DND-41 (cell line): ENCODE results near the gene MX1.

Source experiments
- EZH2 ChIP-seq: IDR thresholded peaks from 3 replicates; pipeline ENCODE4 v1.6.1; 2012; ENCODE audit warnings: borderline replicate concordance, low read depth, mild to moderate bottlenecking, moderate library complexity, low read length, inconsistent platforms; ENCODE audit not compliant: severe bottlenecking
- TF ChIP-seq, protein P1 (sequence below): IDR thresholded peaks from 2 replicates; pipeline ENCODE4 v1.5.1; 2012; ENCODE audit warnings: borderline replicate concordance, low read length, moderate library complexity, mild to moderate bottlenecking; ENCODE audit not compliant: poor library complexity, severe bottlenecking; ENCODE audit errors: extremely low read depth

DNA sequence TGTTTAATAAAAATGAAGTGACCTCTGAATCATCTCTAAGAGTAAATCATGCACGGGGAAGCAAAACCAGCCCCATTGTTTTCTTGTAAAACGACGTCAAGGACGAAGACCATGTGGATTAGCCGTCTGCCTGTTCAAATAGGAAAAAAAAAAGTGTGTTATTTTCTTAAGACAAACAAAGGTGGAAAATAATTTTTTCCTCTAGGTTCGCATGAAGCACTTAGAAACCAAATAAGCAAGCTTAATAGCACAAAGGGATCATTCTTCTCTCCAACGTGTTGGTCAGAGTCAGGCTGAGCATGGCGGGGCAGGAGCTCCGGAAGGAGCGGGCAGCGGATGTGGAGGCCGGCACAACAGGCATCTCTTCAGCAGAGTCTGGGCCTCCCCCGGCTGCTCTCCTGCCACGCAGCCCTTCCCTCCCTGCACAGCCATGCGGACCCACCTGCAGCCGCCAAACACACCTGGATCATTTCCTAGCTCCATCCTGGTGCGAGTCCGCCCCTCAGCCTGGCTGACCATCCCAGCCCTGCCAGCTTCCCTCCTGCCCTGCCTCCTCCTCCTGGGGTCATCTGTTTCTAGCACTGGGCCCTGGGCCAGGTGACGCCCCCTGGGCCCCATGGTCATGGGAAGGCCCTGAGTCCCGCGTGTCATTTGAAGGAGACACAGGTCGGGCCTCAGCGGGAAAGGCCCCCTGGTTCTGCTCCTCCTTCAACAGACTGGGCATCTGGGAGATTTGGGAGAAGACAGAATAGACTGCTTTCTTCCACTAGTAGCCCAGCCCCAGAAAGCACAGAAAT lies 40.2 kb downstream of the MX1 start:
- TF ChIP-seq, protein P1, sequence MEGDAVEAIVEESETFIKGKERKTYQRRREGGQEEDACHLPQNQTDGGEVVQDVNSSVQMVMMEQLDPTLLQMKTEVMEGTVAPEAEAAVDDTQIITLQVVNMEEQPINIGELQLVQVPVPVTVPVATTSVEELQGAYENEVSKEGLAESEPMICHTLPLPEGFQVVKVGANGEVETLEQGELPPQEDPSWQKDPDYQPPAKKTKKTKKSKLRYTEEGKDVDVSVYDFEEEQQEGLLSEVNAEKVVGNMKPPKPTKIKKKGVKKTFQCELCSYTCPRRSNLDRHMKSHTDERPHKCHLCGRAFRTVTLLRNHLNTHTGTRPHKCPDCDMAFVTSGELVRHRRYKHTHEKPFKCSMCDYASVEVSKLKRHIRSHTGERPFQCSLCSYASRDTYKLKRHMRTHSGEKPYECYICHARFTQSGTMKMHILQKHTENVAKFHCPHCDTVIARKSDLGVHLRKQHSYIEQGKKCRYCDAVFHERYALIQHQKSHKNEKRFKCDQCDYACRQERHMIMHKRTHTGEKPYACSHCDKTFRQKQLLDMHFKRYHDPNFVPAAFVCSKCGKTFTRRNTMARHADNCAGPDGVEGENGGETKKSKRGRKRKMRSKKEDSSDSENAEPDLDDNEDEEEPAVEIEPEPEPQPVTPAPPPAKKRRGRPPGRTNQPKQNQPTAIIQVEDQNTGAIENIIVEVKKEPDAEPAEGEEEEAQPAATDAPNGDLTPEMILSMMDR, result no peak
- no peak for TF ChIP-seq EZH2
